Measurements from ENCODE around the gene SF3A2.

Gene SF3A2

DNA sequence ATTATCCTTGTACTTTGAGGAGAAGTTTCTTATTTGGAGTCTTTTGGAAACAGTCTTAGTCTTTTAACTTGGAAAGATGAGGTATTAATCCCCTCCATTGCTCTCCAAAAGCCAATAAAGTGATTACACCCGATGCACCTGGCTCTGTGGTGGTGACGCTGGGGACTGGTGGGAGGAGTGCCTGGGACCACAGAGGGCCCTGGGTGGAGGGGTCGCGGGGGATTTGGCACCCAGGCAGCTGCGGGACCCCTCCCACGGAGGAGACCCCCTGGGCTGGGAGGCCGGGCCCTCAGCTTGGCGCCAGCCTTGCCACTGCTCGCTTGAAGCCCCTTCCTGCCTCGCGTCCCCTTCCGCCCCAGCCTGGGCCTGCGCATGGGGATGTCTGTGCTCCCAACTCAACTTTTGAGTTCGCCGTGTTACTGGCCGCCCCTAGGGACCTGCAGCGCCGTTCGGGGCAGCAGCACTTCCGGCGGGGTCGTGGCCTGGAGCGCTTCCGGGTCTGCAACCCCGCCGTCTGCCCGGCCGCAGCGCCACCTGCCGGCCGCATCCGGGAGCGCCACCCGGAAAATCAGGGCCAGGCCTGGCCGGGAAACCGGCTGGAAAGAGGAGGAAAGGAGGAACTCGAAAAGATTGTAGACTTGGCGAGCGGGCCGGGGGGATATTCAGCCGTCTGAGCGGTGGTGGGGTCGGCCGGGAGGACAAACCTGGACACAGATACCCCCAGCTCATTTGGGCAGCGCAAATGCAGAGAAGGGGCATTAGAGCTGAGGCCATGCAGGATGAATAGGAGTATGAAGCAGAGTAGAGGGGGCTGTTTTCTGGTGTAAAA lies 36.9 kb downstream of the SF3A2 start:
- Histone ChIP-seq H4K20me1 (ENCODE audit: insufficient read depth, low read length) (0 out of 2 replicates have a peak, but pooled peaks cover 2% of the 10 kb centered on the region), H3K4me3 (ENCODE audit: low read depth, low read length, poor library complexity, severe bottlenecking) (peak overlapping the region; percentile 78), H2AFZ (ENCODE audit: low read length) (no peak overlapping the region), H3K9me2 (ENCODE audit: low read depth, low read length) (no peaks in the 10 kb centered on the region), H3K36me3 (ENCODE audit: insufficient read depth, low read length) (peaks cover 61% of the 10 kb centered on the region), H3K9ac (ENCODE audit: low read length) (peak overlapping the region; percentile 90), H3K27me3 (ENCODE audit: insufficient read depth, low read length) (no peaks in the 10 kb centered on the region), H3F3A (ENCODE audit: insufficient read depth, low read length) (peaks cover 7% of the 10 kb centered on the region; the same call in 1 of the 2 replicates), H3K27ac (ENCODE audit: low read depth, low read length, poor library complexity, severe bottlenecking) (peak overlapping the region; percentile 80), H3K4me2 (ENCODE audit: low read length) (peak overlapping the region; percentile 92), H3K79me2 (ENCODE audit: insufficient read depth, low read length) (peaks cover 29% of the 10 kb centered on the region), H3K4me1 (ENCODE audit: insufficient read depth, low read length, severe bottlenecking) (peaks cover 35% of the 10 kb centered on the region), H3K9me3 (ENCODE audit: low read length) (no peaks in the 10 kb centered on the region)
- TF ChIP-seq, protein P1, sequence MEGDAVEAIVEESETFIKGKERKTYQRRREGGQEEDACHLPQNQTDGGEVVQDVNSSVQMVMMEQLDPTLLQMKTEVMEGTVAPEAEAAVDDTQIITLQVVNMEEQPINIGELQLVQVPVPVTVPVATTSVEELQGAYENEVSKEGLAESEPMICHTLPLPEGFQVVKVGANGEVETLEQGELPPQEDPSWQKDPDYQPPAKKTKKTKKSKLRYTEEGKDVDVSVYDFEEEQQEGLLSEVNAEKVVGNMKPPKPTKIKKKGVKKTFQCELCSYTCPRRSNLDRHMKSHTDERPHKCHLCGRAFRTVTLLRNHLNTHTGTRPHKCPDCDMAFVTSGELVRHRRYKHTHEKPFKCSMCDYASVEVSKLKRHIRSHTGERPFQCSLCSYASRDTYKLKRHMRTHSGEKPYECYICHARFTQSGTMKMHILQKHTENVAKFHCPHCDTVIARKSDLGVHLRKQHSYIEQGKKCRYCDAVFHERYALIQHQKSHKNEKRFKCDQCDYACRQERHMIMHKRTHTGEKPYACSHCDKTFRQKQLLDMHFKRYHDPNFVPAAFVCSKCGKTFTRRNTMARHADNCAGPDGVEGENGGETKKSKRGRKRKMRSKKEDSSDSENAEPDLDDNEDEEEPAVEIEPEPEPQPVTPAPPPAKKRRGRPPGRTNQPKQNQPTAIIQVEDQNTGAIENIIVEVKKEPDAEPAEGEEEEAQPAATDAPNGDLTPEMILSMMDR (IDR thresholded peaks at IDR 0.05; ENCODE audit: low read length) = peak; percentile 98
- TF ChIP-seq EZH2 (IDR thresholded peaks at IDR 0.05; ENCODE audit: borderline replicate concordance, low read length) = no peak

DNA sequence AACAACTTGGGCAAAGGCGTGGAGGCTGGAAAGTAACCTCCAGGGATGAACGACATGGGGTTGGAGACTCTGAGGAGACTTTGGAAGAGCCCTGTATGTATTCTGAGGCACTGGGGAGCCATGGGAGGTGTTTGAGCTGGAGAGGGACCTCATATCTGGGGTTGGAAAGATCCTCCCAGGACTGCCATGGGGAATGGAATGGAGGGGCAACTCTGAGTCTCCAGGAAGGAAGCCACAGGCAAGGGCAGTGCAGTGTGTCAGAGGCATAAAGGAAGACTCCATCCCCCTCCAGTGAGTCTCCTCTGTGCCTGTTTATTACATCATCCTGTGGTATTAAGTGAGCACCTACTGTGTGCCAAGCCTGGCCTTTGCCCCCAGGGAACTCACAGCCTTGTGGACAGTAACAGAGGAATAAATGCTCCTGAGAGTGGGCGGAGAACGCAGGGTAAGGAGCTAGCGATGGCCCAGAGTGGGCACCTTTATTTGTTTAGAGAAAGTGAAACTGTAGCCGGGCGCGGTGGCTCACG lies 37.6 kb downstream of the SF3A2 start:
- H3K79me2 ChIP-seq (ENCODE audit: insufficient read depth, low read length) = peaks cover 29% of the 10 kb centered on the region
- peak overlapping the region; percentile 46 for H3K4me3 ChIP-seq (ENCODE audit: low read depth, low read length, poor library complexity, severe bottlenecking)
- peaks cover 31% of the 10 kb centered on the region for H3K4me1 ChIP-seq (ENCODE audit: insufficient read depth, low read length, severe bottlenecking)
- H3K9me2 ChIP-seq (ENCODE audit: low read depth, low read length) = no peaks in the 10 kb centered on the region
- H4K20me1 ChIP-seq (ENCODE audit: insufficient read depth, low read length) = 0 out of 2 replicates have a peak, but pooled peaks cover 2% of the 10 kb centered on the region
- no peak overlapping the region for H3K27ac ChIP-seq (ENCODE audit: low read depth, low read length, poor library complexity, severe bottlenecking)
- H2AFZ ChIP-seq (ENCODE audit: low read length) = no peak overlapping the region
- TF ChIP-seq, protein P1 (IDR thresholded peaks at IDR 0.05; ENCODE audit: low read length) = no peak
- TF ChIP-seq EZH2 (IDR thresholded peaks at IDR 0.05; ENCODE audit: borderline replicate concordance, low read length) = no peak
- peaks cover 7% of the 10 kb centered on the region; the same call in 1 of the 2 replicates for H3F3A ChIP-seq (ENCODE audit: insufficient read depth, low read length)
- H3K9ac ChIP-seq (ENCODE audit: low read length) = peak overlapping the region; percentile 14; the same call in 1 of the 2 replicates
- H3K27me3 ChIP-seq (ENCODE audit: insufficient read depth, low read length) = no peaks in the 10 kb centered on the region
- peaks cover 61% of the 10 kb centered on the region for H3K36me3 ChIP-seq (ENCODE audit: insufficient read depth, low read length)
- H3K4me2 ChIP-seq (ENCODE audit: low read length) = peak overlapping the region; percentile 64
- no peaks in the 10 kb centered on the region for H3K9me3 ChIP-seq (ENCODE audit: low read length)

GRCh38 chr19:2274931-2275535 lies 38.4 kb downstream of the SF3A2 start:
- no peak overlapping the region for H3K4me2 ChIP-seq (ENCODE audit: low read length)
- TF ChIP-seq, protein P1 (IDR thresholded peaks at IDR 0.05; ENCODE audit: low read length) = peak; percentile 30; the same call in 1 of the 2 replicates
- TF ChIP-seq EZH2 (IDR thresholded peaks at IDR 0.05; ENCODE audit: borderline replicate concordance, low read length) = no peak
- H3K9ac ChIP-seq (ENCODE audit: low read length) = no peak overlapping the region
- no peak overlapping the region for H3K27ac ChIP-seq (ENCODE audit: low read depth, low read length, poor library complexity, severe bottlenecking)
- no peaks in the 10 kb centered on the region for H3K9me3 ChIP-seq (ENCODE audit: low read length)
- H3K79me2 ChIP-seq (ENCODE audit: insufficient read depth, low read length) = peaks cover 22% of the 10 kb centered on the region
- peaks cover 55% of the 10 kb centered on the region for H3K36me3 ChIP-seq (ENCODE audit: insufficient read depth, low read length)
- H3K9me2 ChIP-seq (ENCODE audit: low read depth, low read length) = no peaks in the 10 kb centered on the region
- H3K27me3 ChIP-seq (ENCODE audit: insufficient read depth, low read length) = no peaks in the 10 kb centered on the region
- H3F3A ChIP-seq (ENCODE audit: insufficient read depth, low read length) = peaks cover 7% of the 10 kb centered on the region; the same call in 1 of the 2 replicates
- H3K4me3 ChIP-seq (ENCODE audit: low read depth, low read length, poor library complexity, severe bottlenecking) = no peak overlapping the region
- H3K4me1 ChIP-seq (ENCODE audit: insufficient read depth, low read length, severe bottlenecking) = peaks cover 31% of the 10 kb centered on the region
- H2AFZ ChIP-seq (ENCODE audit: low read length) = no peak overlapping the region
- 0 out of 2 replicates have a peak, but pooled peaks cover 2% of the 10 kb centered on the region for H4K20me1 ChIP-seq (ENCODE audit: insufficient read depth, low read length)
